OCI-LY7 (cell line): ENCODE measurements around the gene CAND2. TPM values are rescaled to one million over a fixed set of nuclear protein-coding genes. Genes with fewer than 3 reads are reported as not detected.

Experiments used
- BruUV-seq: library from RNA; stranded (reverse); fragments of 400-500 nt; replicated peaks from 2 replicates; lab custom pipeline; 2021; lab: Mats Ljungman, UMichigan
- CTCF ChIA-PET: fragments of 300-600 bp; sonication (Branson Sonifier 250); formaldehyde crosslinking; loops from one replicate; lab custom pipeline; 2022; ENCODE audit warnings: antibody characterized with exemption; ENCODE audit not compliant: unreplicated experiment; lab: Charles Lee
- POLR2A ChIA-PET: fragments of 300-600 bp; sonication (Branson Sonifier 250); formaldehyde crosslinking; loops from one replicate; lab custom pipeline; 2022; ENCODE audit warnings: antibody characterized with exemption; lab: Charles Lee
- DNase-seq: peaks from one replicate; pipeline ENCODE4 v3.0.0-alpha.2; 2015; ENCODE audit warnings: low spot score
- H2AFZ ChIP-seq: fragments of 200-600 bp; sonication (generic), shearing (Covaris generic); 2 replicates; pipeline ENCODE4 v1.6.1; 2014; ENCODE audit warnings: mild to moderate bottlenecking, antibody characterized with exemption, low read length, moderate library complexity
- H3K27ac ChIP-seq: fragments of 200-600 bp; sonication (generic); 2 replicates; pipeline ENCODE4 v1.5.1; 2014; ENCODE audit warnings: mixed run types, low read depth, mild to moderate bottlenecking, moderate library complexity, low read length, inconsistent platforms; ENCODE audit not compliant: poor library complexity, severe bottlenecking
- H3K36me3 ChIP-seq: fragments of 200-600 bp; sonication (generic); 2 replicates; pipeline ENCODE4 v1.6.1; 2014; ENCODE audit warnings: mild to moderate bottlenecking, antibody characterized with exemption, low read length, moderate library complexity, mixed read lengths; ENCODE audit not compliant: insufficient read depth
- H3K4me1 ChIP-seq: fragments of 200-600 bp; sonication (generic); 2 replicates; pipeline ENCODE4 v1.5.1; 2014; ENCODE audit warnings: mild to moderate bottlenecking, low read length; ENCODE audit not compliant: insufficient read depth, poor library complexity, severe bottlenecking
- H3K4me2 ChIP-seq: fragments of 200-600 bp; sonication (generic); 2 replicates; pipeline ENCODE4 v1.6.1; 2014; ENCODE audit warnings: mild to moderate bottlenecking, low read length
- H3K4me3 ChIP-seq: fragments of 200-600 bp; sonication (generic); 2 replicates; pipeline ENCODE4 v1.5.1; 2014; ENCODE audit warnings: mild to moderate bottlenecking, low read depth, low read length; ENCODE audit not compliant: poor library complexity, severe bottlenecking
- H3K79me2 ChIP-seq: fragments of 200-600 bp; sonication (generic); 2 replicates; pipeline ENCODE4 v1.6.1; 2016; ENCODE audit warnings: low read depth, mild to moderate bottlenecking, low read length, moderate library complexity, mixed read lengths; ENCODE audit not compliant: insufficient read depth
- H3K9me2 ChIP-seq: fragments of 200-600 bp; sonication (generic); 2 replicates; pipeline ENCODE4 v1.6.1; 2016; ENCODE audit warnings: mild to moderate bottlenecking, low read length, mixed read lengths; ENCODE audit not compliant: insufficient read depth
- H3K9me3 ChIP-seq: fragments of 200-600 bp; sonication (generic); 2 replicates; pipeline ENCODE4 v1.6.1; 2014; ENCODE audit warnings: mild to moderate bottlenecking, mixed run types, low read length, mixed read lengths
- H4K20me1 ChIP-seq: fragments of 200-600 bp; sonication (generic); 2 replicates; pipeline ENCODE4 v1.6.1; 2014; ENCODE audit warnings: mild to moderate bottlenecking, antibody characterized with exemption, low read length, moderate library complexity, mixed read lengths; ENCODE audit not compliant: insufficient read depth
- EZH2phosphoT487 ChIP-seq: fragments of 200-600 bp; sonication (generic); IDR thresholded peaks from 2 replicates; pipeline ENCODE4 v1.6.1; 2018; ENCODE audit warnings: low read depth, borderline replicate concordance, mild to moderate bottlenecking, mixed run types, antibody characterized with exemption, low read length, moderate library complexity, mixed read lengths
- intact Hi-C: fragments of 100-400 bp; cut with micrococcal nuclease; formaldehyde crosslinking; loops from one replicate; pipeline ENCODE4 v1.10.0; 2022; ENCODE audit not compliant: unreplicated experiment
- total RNA-seq, 2 experiments: library from RNA; depleted of rRNA in 1 of 2; stranded (reverse); fragments of >200 nt in 1 of 2; shearing (Covaris generic) in 1 of 2; gene quantifications; 2 replicates each; pipeline ENCODE4 v1.2.3, GENCODE V29; 2014 to 2022
- TF ChIP-seq, protein P1 (sequence below): fragments of 200-600 bp; sonication (generic); conservative IDR thresholded peaks from 2 replicates; pipeline ENCODE4 v1.5.1; 2014; ENCODE audit warnings: mild to moderate bottlenecking, antibody characterized with exemption, low read length, moderate library complexity, mixed read lengths

CAND2 gene
- total RNA-seq, 2 experiments from 2014 or later, result 4.1 to 11.0 TPM

- intact Hi-C loops, result no loop called here
- no peaks in the 10 kb centered on the region for H4K20me1 ChIP-seq
- no peaks in the 10 kb centered on the region for H3K36me3 ChIP-seq
- H3K4me1 ChIP-seq, result peaks cover 51% of the 10 kb centered on the region
- H3K4me3 ChIP-seq, result no peak overlapping the region
- no peak overlapping the region for H3K4me2 ChIP-seq
- H3K9me2 ChIP-seq, result no peaks in the 10 kb centered on the region
- H3K27ac ChIP-seq, result no peak overlapping the region
- CTCF ChIA-PET, result interaction anchor here (0.6 kb wide), 1 partner anchor 14 kb away, joined by 3 read pairs; no protein-coding TSS in a partner anchor
- TF ChIP-seq, protein P1, sequence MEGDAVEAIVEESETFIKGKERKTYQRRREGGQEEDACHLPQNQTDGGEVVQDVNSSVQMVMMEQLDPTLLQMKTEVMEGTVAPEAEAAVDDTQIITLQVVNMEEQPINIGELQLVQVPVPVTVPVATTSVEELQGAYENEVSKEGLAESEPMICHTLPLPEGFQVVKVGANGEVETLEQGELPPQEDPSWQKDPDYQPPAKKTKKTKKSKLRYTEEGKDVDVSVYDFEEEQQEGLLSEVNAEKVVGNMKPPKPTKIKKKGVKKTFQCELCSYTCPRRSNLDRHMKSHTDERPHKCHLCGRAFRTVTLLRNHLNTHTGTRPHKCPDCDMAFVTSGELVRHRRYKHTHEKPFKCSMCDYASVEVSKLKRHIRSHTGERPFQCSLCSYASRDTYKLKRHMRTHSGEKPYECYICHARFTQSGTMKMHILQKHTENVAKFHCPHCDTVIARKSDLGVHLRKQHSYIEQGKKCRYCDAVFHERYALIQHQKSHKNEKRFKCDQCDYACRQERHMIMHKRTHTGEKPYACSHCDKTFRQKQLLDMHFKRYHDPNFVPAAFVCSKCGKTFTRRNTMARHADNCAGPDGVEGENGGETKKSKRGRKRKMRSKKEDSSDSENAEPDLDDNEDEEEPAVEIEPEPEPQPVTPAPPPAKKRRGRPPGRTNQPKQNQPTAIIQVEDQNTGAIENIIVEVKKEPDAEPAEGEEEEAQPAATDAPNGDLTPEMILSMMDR, result no peak
- no peak for TF ChIP-seq EZH2phosphoT487
- no peaks in the 10 kb centered on the region for H3K79me2 ChIP-seq
- DNase-seq, result no peak
- no peaks in the 10 kb centered on the region for H3K9me3 ChIP-seq
- POLR2A ChIA-PET, result no interaction called here
- no peak overlapping the region for H2AFZ ChIP-seq
- no TSS peak for BruUV-seq
Measured at GRCh38 chr3:12754313-12754712, 42.2 kb upstream of the CAND2 start.

- Histone ChIP-seq H2AFZ (no peak overlapping the region), H3K4me1 (peaks cover 47% of the 10 kb centered on the region), H3K9me2 (no peaks in the 10 kb centered on the region), H3K79me2 (no peaks in the 10 kb centered on the region), H3K36me3 (no peaks in the 10 kb centered on the region), H3K4me3 (no peak overlapping the region), H4K20me1 (no peaks in the 10 kb centered on the region), H3K4me2 (no peak overlapping the region), H3K9me3 (no peaks in the 10 kb centered on the region), H3K27ac (no peak overlapping the region)
- BruUV-seq, result no TSS peak
- intact Hi-C loops, result no loop called here
- POLR2A ChIA-PET, result interaction anchor here (0.9 kb wide), 1 partner anchor 11 kb away, joined by 4 read pairs; no protein-coding TSS in a partner anchor
- no peak for TF ChIP-seq EZH2phosphoT487
- TF ChIP-seq, protein P1, result no peak
- CTCF ChIA-PET, result no interaction called here
- no peak for DNase-seq
Measured at GRCh38 chr3:12755754-12756153, 40.7 kb upstream of the CAND2 start.

DNA sequence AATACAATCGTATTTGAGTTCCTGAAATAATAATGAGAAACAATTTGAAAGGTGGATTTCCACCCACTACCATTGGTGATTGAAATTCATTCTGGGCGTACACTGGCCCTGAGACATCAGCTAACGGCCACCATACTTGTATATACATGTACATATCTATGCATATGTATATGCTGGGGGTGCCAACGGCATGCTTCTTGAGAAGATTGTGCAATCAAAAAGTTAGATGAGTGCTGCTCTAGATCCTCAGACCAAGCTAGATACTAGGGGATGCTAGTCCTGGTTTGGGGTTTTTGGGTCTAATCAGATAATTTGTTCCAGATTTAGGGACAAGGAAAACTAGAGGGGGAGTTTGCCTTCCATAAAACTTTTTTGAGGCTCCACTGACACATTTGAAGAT, 40.3 kb upstream of the CAND2 start:
- Histone ChIP-seq H2AFZ (no peak overlapping the region), H3K79me2 (no peaks in the 10 kb centered on the region), H3K36me3 (no peaks in the 10 kb centered on the region), H3K9me2 (no peaks in the 10 kb centered on the region), H3K4me2 (no peak overlapping the region), H3K4me3 (no peak overlapping the region), H3K4me1 (peaks cover 43% of the 10 kb centered on the region), H3K9me3 (no peaks in the 10 kb centered on the region), H3K27ac (no peak overlapping the region), H4K20me1 (no peaks in the 10 kb centered on the region)
- BruUV-seq, result no TSS peak
- intact Hi-C loops, result no loop called here
- TF ChIP-seq, protein P1, result no peak
- no peak for TF ChIP-seq EZH2phosphoT487
- CTCF ChIA-PET, result no interaction called here
- DNase-seq, result no peak
- POLR2A ChIA-PET, result interaction anchor here (0.9 kb wide), 1 partner anchor 11 kb away, joined by 4 read pairs; no protein-coding TSS in a partner anchor
